Heart left ventricle (tissue), 16 donors: Measurements from ENCODE around the gene ARL2BP. TPM values are rescaled to one million over a fixed set of nuclear protein-coding genes. Genes with fewer than 3 reads are reported as not detected.

Experiments
- ATAC-seq, 4 donors: fragments of 200-7000 bp; cut with Tn5 transposase; one replicate each; pipeline ENCODE4 v1.9.1; 2020 to 2022; ENCODE audit warnings: moderate library complexity in 4 of 4, mild to moderate bottlenecking in 3 of 4, moderate number of reproducible peaks in 1 of 4
- DNase-seq, 5 donors: peaks; one replicate each; pipeline ENCODE4 v3.0.0-alpha.2; 2020
- H3K27ac ChIP-seq, 12 donors: fragments of 200-600 bp; sonication (generic) in 4 of 12; one replicate each; pipeline versions ENCODE4 v1.5.0 to v1.8.0; 2016 to 2022; ENCODE audit warnings: mild to moderate bottlenecking in 2 of 12
- H3K27me3 ChIP-seq, 9 donors: fragments of 200-600 bp; sonication (generic) in 2 of 9; one replicate each; pipeline versions ENCODE4 v1.5.1 to v1.8.0; 2016 to 2022; ENCODE audit warnings: mild to moderate bottlenecking in 3 of 9
- H3K36me3 ChIP-seq, 9 donors: fragments of 200-600 bp; sonication (generic) in 2 of 9; one replicate each; pipeline versions ENCODE4 v1.5.0 to v1.8.0; 2018 to 2022; ENCODE audit warnings: mild to moderate bottlenecking in 2 of 9
- H3K4me1 ChIP-seq, 12 donors: fragments of 200-600 bp; sonication (generic) in 4 of 12; one replicate each; pipeline versions ENCODE4 v1.5.0 to v1.8.0; 2016 to 2022; ENCODE audit warnings: mild to moderate bottlenecking in 3 of 12
- H3K4me3 ChIP-seq, 12 donors: fragments of 200-600 bp; sonication (generic) in 4 of 12; one replicate each; pipeline versions ENCODE4 v1.5.0 to v1.8.0; 2017 to 2022; ENCODE audit warnings: mild to moderate bottlenecking in 9 of 12, moderate library complexity in 4 of 12
- H3K9me3 ChIP-seq, 12 donors: fragments of 200-600 bp; sonication (generic) in 4 of 12; one replicate each; pipeline versions ENCODE4 v1.5.0 to v1.8.0; 2016 to 2022; ENCODE audit warnings: mild to moderate bottlenecking in 1 of 12
- CTCF ChIP-seq, 12 donors: fragments of 200-600 bp; sonication (generic) in 4 of 12; IDR thresholded peaks; one replicate each; pipeline versions ENCODE4 v1.5.0 to v1.8.0; 2018 to 2022; ENCODE audit warnings: antibody characterized with exemption in 12 of 12, mild to moderate bottlenecking in 5 of 12
- POLR2A ChIP-seq, 2 donors: fragments of 450-650 bp; IDR thresholded peaks; one replicate each; pipeline ENCODE4 v1.6.1; 2017; ENCODE audit warnings: antibody characterized with exemption in 2 of 2, mild to moderate bottlenecking in 2 of 2, moderate library complexity in 2 of 2
- WGBS, 4 donors: extraction: QIAGEN DNeasy Blood & Tissue Kit in 2 of 4; methylation state at CpG; one replicate each; pipeline versions ENCODE4 v1.1.5 to v1.1.7; 2013 to 2018; 5-methylcytosine and 5-hydroxymethylcytosine counted together
- intact Hi-C, 10 donors: fragments of 100-400 bp; cut with DNase I; formaldehyde crosslinking; loops; one replicate each; pipeline versions ENCODE4 v1.11.1 to v1.14.2; 2022
- polyA plus RNA-seq, 2 donors: library from polyadenylated mRNA; stranded (reverse); fragments of 200-250 nt; gene quantifications; one replicate each; pipeline ENCODE4 v1.2.3, GENCODE V29; 2013
- total RNA-seq, 9 donors: library from RNA; depleted of rRNA in 2 of 9; stranded (reverse); fragments of >200 nt in 2 of 9; fragmentation: NEBNext Ultra II Directional in 3 of 9; extraction: Animal tissue kit (Norgen Biotek cat#: 25700) in 3 of 9; gene quantifications; one replicate each; pipeline versions ENCODE4 v1.1.0 to v1.2.4, GENCODE V29; 2016 to 2023
- donor health status: ischemic (EF 13 %, LVEDD 7.1; RV severe dilation, severe dysfunction).
- donor health status: healthy with polysubstance abuse.
- donor health status: DM: no; HTN: yes; CAD: no.
- donor health status: DM: no; HTN: no; CAD: no.
- donor health status: ischemic (EF 25% LVEDD 6.9; RV normal size, moderate dysfunction).
- donor health status: ischemic (EF 25% LVEDD 5.7; RV mildly dilated, moderate dysfunction).
- donor health status: healthy.
- donor health status: DM: yes; HTN: yes; CAD: no.
- donor health status: ischemic (EF 35%, LVEDD 5.7; RV mildly dilated, moderate dysfunction).
- donor health status: nonischemic (EF 11% LVEDD 7.7; RV severe dilation, severe dysfunction).
- donor health status: DM: yes; HTN: yes; CAD: no.
- donor health status: PGD.
- donor health status: ischemic (EF 29% LVEDD 5.4; RV normal size, mild dysfunction).
- donor health status: nonischemic (EF 23%, LVEDD 6.1; RV moderate dilation, normal function).

ARL2BP gene
- total and polyA plus RNA-seq, 11 donors: 40.3 to 83.5 (median 52.1) TPM

- Histone ChIP-seq H3K4me1 (peaks cover 0 to 15% (median 10%) of the 10 kb centered on the region in 12 donors), H3K9me3 (no peaks in the 10 kb centered on the region), H3K36me3 (no peaks in the 10 kb centered on the region), H3K4me3 (peak within 1 kb of the TSS; percentile 27 to 71 (median 58)), H3K27ac (peak within 1 kb of the TSS in 4 of 12 donors; percentile 0 to 42 (median 34)), H3K27me3 (peaks cover 0 to 35% (median 7%) of the 10 kb centered on the region in 9 donors)
- peak in 3 of 4 donors; percentile 43 to 74 (median 71) for ATAC-seq
- TF ChIP-seq POLR2A (IDR thresholded peaks at IDR 0.05) (no peak), CTCF (IDR thresholded peaks at IDR 0.05) (no peak)
- peak in 3 of 5 donors; percentile 34 to 70 (median 36) for DNase-seq
- 1 to 2% (median 2%) methylated on average over 26 to 95 of the region's 95 CpGs for WGBS, 4 donors
- intact Hi-C loops: loop anchor here in 1 of 10 donors (5.0 kb wide), 1 partner anchor 42 kb away; no protein-coding TSS in a partner anchor
These were observed 39.3 kb downstream of the ARL2BP start, which contains the start of gene PLLP for GRCh38 chr16:57284209-57284951. TSS of gene PLLP (minus strand) at chr16:57284672. CDS start at chr16:57284540, 132 bp downstream.

- ATAC-seq (no peak), DNase-seq (peak in 1 of 5 donors; percentile 8)
- Histone ChIP-seq H3K4me1 (peaks cover 0 to 15% (median 10%) of the 10 kb centered on the region in 12 donors), H3K27ac (peak overlapping the region in 2 of 12 donors; percentile 0 to 42), H3K36me3 (no peaks in the 10 kb centered on the region), H3K27me3 (peaks cover 0 to 35% (median 7%) of the 10 kb centered on the region in 9 donors), H3K4me3 (peak overlapping the region; percentile 27 to 71 (median 58)), H3K9me3 (no peaks in the 10 kb centered on the region)
- TF ChIP-seq POLR2A (IDR thresholded peaks at IDR 0.05) (no peak), CTCF (IDR thresholded peaks at IDR 0.05) (no peak)
- 15 to 21% (median 17%) methylated on average over 21 to 22 of the region's 22 CpGs for WGBS, 4 donors
- intact Hi-C loops: loop anchor here in 1 of 10 donors (5.0 kb wide), 1 partner anchor 43 kb away; no protein-coding TSS in a partner anchor
These were observed 39.9 kb downstream of the ARL2BP start for GRCh38 chr16:57284952-57285363.

- peaks cover 0 to 35% (median 7%) of the 10 kb centered on the region in 9 donors for H3K27me3 ChIP-seq
- peak overlapping the region in 1 of 12 donors; percentile 66 for H3K4me3 ChIP-seq
- no peak for TF ChIP-seq POLR2A (IDR thresholded peaks at IDR 0.05)
- TF ChIP-seq CTCF (IDR thresholded peaks at IDR 0.05): no peak
- H3K4me1 ChIP-seq: peaks cover 0 to 15% (median 10%) of the 10 kb centered on the region in 12 donors
- ATAC-seq: no peak
- H3K27ac ChIP-seq: no peak overlapping the region
- no peaks in the 10 kb centered on the region for H3K36me3 ChIP-seq
- intact Hi-C loops: no loop called here
- WGBS, 4 donors: 77 to 92% (median 82%) methylated on average over 5 of the region's 5 CpGs
- DNase-seq: no peak
- H3K9me3 ChIP-seq: no peaks in the 10 kb centered on the region
These were observed 40.3 kb downstream of the ARL2BP start for GRCh38 chr16:57285379-57285778.
